T-helper 22 cell (primary cell): ENCODE results near the gene IPO7.
A peak's percentile ranks its signal among the peaks of the same experiment; 100 is the strongest.
"Not testable (repeated sequence)": the region's sequence is repeated elsewhere in the genome, so short reads cannot be mapped to it uniquely, and the experiment has no call there.

Experiments used
- DNase-seq: peaks from one replicate; pipeline ENCODE4 v3.0.0-alpha.2; 2020; ENCODE audit warnings: low read depth

IPO7 gene

DNA sequence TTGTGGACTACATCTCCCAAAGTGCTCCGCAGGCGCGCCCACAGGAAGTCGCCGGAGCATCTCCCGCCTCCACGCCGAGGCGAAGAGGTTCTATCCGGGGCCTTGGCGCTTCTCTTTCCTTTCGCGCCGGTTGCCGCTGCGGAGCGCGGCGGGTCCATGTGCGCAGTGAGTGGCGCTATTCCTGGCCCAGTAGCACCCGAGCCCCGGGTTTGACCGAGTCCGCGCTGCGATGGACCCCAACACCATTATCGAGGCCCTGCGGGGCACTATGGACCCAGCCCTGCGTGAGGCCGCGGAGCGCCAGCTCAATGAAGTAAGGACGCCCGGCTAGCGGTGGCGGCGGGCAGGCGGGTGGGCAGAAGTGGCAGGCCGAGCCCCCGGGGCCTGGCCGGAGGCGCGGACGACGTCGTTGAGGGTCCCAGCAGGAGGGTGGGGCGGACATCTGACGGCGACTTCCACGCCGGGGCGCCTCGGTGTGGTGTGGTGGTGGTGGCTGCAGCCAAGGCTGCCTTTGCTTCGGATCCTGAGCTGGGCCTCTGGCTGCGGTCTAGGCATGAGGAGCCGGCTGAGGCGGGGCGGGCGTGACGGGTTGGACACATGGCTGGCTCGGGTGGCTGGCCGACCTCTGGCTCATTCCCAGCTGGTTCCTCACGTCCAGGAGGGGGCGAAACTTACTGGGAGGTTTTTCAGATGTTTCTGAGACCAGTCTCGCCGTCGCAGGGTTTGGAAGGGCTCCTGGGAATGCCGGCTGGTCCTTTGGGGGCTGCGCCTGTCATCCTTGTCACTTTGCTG, at the start of gene IPO7:
IPO7 (plus strand) TSS at position 118 of the 792 bp plus-strand sequence; CDS start at position 230, 112 bp downstream.
- peak; percentile 74 for DNase-seq

DNA sequence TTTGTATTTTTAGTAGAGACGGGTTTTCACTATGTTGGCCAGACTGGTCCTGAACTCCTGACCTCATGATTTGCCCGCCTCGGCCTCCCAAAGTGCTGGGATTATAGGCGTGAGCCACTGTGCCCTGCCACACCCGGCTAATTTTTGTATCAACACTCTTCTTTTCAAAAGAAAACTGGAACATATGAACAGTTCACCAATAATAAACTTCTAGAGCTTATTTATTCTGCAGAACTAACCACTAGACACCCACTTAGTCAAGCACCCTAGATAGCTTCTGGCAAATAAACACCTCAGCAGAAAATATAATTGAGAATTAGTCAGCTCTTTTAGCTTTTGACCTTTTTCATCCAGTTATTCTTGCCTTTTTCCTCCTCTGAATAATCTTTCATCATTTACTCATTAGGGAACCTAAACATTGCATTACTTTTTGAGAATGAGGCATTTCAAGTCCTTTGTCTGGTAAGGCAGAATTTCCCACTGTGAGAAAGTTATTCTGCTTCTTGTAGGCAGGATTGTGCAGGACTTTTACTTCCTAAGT, 42.7 kb upstream of the IPO7 start:
- no peak for DNase-seq

DNA sequence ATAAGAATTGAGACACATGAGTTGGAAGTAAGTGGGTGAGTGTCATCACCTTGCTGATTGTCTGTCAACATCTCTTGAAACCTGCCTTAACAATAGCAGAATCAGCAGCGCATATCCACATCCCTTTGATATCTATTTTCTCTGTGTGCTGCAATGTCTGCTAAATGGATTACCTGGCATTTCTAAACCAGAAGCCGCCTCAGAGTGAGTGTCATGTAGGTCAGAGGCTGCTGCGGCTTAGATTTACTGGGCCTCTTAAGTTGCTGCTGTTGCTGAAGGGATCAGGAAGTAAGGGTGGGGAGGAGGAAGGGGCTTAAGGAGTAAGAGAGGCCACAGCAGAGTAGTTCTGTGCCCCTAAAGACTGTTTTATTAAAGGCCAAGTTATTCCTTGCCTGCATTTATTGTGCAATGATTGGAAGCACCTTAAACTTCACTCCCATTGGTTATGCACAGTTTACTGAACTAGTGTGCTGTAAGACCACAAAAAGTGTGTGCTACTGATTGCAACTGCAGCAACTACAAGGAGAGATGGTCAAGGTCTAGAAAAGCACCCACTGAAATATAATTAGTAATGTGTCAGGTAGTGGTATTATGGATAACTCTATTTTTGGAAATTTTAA, 40.3 kb upstream of the IPO7 start:
- no peak for DNase-seq

DNA sequence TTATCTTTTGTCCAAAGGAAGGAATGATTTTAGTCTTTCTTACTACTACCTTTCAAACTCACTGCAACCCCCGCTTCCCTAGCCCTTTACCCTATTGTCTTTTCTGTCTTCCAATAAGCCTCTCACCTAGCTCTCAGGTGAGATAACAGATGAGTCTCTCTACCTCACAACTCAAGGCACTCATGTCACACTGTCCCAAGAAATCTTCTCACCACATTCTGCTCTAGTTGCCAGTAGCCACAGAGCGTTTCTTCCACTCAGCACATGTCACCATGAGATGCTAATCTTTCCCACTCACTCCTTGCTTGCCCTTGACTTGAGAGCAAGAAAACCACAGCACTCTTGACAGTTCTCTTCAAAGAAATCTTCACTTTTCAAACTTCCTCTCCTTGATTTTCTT, 37.4 kb upstream of the IPO7 start:
- no peak for DNase-seq

DNA sequence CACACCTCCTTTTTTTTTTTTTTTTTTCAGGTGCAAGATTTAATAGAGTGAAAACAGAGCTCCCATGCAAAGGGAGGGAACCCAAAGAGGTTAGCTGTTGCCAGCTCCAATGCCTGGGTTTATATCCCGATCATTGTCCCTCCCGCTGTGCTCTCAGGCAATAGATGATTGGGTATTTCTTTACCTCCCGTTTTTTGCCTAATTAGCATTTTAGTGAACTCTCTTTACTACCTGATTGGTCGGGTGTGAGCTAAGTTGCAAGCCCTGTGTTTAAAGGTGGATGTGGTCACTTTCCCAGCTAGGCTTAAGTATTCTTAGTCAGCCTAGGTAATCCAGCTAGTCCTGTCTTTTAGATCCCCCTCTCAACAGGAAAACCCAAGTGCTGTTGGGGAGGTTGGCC, 36.7 kb upstream of the IPO7 start:
- not testable (repeated sequence) for DNase-seq

DNA sequence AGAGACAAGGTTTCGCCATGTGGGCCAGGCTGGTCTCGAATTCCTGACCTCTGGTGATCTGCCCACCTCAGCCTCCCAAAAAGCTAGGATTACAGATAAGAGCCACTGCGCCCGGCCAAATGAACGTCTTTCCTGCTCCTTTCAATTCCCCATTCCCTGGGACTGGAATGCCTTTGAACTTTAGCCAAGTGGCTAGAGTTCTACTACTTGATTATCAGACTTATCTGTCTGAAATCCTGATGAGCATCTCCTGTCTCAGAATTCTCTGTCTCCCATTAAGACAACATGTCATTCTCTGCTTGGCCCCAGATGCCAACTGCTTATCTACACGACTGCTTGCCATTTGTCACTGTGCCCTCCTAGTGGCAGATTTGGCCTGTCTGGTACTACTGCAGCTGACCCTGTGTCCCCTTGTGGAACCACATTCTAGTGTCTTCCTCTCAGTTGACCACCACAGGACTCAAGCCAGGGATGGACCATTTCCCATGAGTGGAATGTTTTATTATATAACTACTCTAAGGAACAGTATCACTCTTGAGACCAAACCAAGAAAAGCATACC, 33.1 kb upstream of the IPO7 start:
- DNase-seq: no peak

DNA sequence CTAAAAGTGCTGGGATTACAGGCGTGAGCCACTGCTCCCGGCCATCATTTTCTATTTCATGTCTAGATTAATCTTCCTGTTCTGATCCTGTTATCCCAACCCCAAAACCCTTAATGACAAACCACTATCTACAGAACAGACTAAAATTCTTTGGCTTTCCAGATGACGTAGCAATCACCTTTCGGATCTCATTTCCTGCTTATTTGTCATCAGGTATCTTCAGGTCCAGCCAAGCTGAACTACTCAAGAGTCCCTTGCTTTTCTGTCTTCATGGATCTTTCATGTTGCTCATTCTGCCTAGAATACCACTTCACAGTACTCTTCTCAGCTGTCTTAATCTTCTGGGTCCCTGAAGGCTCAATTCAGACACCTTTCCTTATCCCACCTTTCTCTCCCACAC, 27.4 kb upstream of the IPO7 start:
- no peak for DNase-seq

DNA sequence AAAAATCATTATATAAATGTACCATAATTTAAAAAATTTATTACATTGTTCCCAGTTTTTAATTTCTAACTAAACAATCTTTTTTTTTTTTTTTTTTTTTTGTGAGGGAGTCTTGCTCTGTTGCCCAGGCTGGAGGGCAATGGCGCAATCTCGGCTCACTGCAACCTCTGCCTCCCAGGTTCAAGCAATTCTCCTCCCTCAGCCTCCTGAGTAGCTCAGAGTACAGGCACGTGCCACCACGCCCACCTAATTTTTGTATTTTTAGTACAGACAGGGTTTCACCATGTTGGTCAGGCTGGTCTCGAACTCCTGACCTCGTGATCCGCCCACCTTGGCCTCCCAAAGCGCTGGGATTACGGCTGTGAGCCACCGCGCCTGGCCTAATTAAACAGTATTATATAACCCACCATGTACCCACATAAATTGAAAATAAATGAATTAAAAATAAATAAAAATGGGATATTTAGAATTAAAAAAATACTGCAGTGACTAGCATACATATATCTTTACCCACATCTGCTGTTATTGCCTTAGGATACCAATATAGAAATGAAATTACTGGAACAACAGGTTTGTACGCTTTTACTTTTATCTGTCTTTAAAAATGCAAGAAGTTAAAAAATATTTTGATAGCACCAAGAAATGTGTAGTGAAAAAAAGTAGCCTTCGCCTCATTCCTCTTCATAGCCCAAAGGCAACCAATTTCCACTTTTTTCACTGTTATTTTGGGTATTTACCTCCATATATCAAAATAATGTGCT, 23.4 kb upstream of the IPO7 start:
- DNase-seq: not testable (repeated sequence)

DNA sequence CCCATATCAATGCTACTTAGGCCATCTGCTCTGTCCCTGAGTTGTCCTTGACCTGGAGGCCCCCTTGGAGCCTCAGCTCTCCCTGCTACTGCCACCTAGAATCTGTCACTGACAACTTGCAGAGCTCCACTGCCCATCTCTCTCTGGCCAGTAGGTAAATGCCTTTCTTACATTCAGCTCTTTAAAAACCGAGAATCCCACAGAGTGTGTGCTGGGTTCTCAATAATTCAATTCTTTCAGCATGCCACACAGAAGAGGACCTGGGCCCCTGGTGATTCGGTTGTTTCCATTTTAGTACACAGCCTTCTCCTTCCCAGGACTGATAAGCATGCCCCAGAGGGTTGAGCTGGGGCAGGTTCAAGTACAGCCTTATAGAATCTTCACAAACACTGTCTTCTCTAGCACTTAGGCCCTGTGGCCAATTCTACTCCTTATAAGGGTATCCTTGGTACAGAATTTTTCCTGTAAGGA, 22.0 kb upstream of the IPO7 start:
- no peak for DNase-seq

DNA sequence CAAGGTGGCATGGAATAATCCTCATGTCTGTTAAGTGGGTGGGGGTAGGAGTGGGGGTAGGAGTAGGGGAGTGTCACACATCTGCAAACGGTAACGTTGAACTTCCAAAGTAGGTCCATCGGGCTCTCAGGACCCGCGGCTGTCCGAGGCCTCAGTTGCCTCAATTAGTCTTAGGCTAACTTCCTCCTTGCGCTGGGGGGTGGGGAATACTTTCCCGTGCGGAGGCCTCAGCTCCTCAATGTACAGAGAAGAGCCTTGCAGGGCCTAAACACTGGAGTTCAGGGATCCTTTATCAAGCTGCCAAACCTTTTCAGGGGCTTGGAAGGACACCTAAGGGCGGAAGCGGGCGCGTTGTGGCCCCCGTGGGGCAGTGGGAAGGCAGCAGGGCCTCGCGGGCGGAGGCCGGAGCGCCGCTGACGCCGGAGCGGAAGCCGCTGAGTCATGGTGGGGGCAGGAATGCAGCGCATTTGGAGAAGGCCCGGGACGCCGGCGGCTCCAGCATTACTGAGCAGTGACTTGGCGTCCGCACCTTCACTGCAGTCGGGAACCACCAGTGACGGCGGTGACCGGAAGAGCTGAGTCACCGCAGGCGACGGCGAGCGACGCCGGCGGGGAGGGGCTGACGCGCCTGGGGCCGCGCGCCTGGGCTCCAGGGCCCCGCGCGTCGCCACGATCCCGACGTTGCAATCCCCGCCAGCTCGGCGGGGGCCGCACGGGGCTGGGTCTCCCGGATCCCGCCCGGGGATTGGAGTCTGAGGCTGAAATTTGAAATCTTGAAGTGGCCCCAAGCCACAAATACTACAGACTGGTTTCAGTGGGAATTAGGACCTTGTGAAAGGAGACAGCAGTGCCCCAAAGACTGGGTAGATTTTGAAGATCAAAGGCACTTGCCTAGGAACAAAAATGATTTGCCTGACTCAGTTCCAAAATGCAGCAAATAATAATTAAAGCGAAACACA, 20.2 kb upstream of the IPO7 start:
- peak; percentile 71 for DNase-seq

DNA sequence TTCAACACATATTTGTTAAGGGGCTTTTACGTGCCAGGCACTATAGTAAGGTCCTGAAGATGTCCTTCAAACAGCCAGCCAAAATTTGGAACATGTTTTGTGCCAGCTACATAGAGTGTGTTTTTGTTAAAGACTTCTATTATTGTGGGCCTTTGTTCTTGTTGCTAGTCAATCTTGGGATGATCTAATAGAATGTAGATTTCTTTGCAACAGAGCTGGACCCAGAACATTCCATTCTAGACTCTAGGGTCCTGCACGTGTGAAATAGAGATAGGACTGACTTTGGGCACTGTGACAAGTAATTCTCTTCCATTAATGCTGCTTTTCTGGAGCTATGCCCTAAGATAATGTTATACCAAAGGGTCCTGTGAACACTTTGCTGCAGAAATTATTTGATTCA, 16.9 kb upstream of the IPO7 start:
- no peak for DNase-seq

DNA sequence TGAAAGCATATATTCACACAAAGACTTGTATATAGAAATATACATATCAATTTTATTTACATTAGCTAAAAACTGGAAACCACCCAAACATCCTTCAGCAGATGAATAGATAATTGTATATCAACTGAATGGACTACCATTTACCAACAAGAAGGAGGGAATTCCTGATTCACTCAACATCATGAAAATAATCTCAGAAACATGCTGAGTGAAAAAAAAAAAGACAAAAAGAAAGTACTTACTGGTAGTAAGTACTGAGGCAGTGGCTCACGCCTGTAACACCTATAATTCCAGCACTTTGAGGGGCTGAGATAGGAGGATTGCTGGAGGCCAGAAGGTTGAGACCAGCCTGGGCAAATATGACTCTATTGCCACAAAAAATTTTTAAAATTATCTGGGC, 7.4 kb upstream of the IPO7 start:
- no peak for DNase-seq

DNA sequence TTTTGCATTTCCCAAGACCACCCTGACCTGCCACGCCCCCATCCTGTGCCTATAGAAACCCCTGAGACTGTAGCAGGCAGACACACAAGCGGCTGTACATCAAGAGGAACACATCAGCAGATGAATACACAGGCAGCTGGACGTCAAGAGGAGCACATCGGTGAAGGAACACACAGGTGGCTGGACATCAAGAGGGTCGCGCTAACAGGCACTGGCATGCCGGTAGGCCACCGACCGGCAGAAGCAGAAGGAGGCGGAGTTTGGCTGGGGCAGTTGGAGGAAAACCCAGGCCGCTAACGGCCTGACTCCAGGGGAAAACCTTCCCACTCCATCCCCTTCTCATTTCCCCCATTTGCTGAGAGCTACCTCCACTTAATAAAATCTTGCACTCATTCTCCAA, 5.4 kb upstream of the IPO7 start:
- no peak for DNase-seq

DNA sequence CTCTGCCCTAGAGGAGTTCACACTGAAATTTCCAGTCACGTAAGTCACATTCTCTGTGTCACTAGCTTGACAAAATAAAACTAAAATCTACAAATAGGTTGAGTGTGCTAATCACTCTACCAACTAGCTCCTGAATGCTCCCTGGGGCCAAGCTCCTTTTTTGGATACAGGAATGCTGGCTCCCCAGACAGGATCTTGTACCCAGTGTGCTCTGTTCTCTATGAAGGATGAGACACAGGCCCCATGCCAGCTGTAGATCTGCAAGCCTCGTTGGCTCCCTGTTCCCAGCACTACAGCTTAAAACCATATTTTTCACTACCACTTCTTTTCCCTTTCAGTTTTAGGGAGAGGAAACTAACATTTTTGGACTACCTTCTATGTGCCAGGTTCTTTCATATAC, 3.7 kb upstream of the IPO7 start:
- no peak for DNase-seq

DNA sequence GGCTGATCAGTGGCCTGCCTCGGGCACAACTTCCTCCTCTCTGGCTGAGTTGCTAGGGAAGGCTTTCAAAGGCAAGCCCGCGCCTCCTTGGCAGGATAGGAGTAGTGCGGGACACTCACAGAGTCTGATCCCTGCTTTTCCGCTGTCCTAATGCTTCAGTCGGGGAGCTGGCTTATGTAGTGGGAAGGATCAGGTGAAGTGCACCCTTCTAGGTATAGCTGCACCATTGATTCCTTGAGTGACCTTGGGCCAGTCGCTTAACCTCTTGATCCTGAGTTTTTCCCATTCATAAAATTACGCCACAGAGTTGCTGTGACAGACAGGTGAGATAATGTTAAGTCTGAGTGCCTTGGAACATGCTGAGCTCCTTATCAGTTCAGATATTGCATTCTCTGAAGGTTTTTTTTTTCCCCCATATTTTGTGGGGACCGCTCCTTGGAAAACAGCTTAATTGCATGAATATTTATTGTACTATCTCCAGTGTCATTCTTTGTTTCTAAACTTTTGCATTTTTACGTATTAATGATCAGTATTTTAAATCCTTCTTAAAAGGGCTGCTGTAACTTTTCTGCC, 961 bp downstream of the IPO7 start:
- DNase-seq: no peak

DNA sequence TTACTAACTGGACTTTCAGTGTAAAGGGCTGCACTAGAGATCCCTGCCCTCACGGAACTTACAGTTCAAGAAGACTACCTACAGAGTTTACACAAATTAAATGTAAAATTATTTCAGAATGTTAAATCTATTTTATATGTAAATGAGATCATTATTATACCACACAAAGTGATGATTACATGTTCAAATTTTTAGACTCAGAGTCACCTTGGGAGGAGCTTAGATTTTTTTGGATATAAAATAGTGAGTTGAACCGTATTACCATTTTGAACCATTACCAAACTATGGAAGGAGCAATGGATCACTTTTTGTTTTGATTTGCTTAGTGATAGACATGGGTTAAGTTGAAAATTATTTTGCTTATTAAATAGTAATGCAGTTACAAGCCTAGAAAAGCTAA, 1.6 kb downstream of the IPO7 start:
- no peak for DNase-seq

DNA sequence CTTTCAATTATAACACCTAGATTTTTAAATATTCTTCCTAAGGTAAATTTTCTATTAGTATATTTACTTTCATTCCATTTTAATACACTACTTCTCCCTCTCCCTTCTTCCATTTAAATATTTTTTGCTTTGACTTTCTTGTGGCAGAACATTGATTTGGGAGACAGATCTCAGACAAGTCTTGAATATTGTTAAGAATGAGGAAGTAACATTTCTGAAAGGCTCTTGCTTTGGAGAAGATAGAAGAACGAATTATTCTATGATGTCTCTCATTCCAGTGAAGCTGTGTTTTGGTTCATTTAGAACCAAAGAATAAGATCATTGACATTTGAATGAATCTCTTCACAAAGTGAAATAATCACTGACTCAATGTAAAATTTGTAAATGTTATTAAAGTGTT, 2.4 kb downstream of the IPO7 start:
- no peak for DNase-seq

DNA sequence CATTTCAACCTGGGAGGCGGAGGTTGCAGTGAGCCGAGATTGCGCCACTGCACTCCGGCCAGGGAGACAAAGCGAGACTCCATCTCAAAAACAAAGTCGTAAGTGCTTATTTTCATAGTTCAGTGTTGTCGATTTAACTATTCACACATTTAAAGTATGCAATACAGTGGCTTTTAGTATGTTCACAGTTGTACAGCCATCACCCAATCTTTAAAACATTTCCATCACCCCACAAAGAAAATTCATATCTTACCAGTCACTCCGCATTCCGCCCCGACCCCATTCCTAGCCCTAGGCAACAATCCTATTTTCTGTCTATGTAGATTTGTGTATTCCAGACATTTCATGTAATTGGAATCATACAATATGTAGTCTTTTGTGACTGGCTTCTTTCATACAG, 11.9 kb downstream of the IPO7 start:
- no peak for DNase-seq

DNA sequence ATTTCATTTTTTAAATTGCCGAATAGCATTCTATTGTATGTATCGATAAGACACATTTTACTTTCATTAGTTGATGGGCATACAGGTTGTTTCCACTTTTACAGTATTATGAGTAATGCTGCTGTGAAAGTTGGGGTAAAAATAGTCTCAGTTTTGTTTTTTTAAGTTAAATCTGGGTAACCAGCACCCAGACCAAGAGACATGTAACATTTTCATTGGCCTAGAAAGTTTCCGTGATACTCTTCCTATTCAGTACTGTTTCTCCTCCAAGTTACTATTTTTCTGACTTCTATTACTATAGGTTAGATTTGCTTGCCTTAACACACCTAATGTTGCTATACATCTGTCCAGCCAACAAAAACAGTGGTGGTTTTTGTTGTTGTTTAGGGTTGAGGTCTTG, 12.3 kb downstream of the IPO7 start:
- DNase-seq: no peak

DNA sequence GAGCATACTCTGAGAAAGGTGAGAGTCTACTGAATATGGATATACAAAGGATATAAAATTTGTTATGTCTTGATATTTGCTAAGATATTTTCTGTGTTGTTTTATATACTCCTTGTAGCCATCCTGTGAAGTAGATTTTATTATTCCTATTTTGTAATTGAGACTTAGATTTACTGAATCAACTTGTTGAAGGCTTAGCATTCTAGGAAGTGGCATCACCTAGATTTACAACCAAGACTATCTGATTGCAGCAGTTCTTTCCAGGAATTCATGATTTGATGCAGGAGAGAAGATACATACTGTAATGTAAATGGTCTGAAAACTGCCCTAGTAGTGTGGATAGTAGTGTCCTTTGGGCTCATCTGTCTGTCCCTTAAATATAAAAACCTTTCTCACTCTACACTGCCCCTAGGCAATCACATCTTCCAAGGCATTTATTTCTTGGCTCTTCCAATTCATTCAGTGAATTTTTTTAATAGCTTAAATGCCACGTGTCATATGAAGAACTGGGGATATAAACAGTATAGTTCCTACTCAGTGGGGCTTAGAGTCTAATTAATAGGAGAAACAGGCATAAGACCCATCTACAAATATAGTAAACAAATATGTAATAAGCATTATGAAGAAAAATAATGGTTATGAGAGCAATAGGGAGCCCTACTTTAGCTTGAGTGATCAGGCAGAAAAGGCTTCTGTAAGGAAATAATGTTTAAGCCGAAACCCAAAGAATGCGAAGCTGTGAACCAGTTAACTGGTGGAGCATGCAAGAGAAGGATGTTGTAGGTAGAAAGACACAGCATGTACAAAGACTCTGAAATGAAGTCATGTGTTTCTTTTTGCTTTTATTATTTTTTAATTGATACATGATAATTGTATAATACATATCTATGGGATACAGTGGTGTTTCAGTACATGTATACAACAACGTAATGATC, 13.6 kb downstream of the IPO7 start:
- no peak for DNase-seq
